Liver (tissue), 9 donors: Measurements from ENCODE around the gene PACSIN2. TPM values are rescaled to one million over a fixed set of nuclear protein-coding genes. Genes with fewer than 3 reads are reported as not detected.

Experiments
- DNase-seq: peaks from one replicate; pipeline ENCODE4 v3.0.0-alpha.2; 2017; ENCODE audit warnings: low spot score
- H3K27ac ChIP-seq, 2 donors: one replicate each; pipeline ENCODE4 v1.7.0; 2013; ENCODE audit warnings: inconsistent platforms in 2 of 2, low read length in 2 of 2, control low read depth in 1 of 2, low read depth in 1 of 2, mild to moderate bottlenecking in 1 of 2
- H3K27me3 ChIP-seq, 4 donors: one replicate each; pipeline versions ENCODE4 v1.6.1 to v1.7.0; 2013; ENCODE audit warnings: low read length in 3 of 4, inconsistent platforms in 1 of 4, mild to moderate bottlenecking in 1 of 4, moderate library complexity in 1 of 4; ENCODE audit not compliant: control insufficient read depth in 4 of 4, insufficient read depth in 4 of 4
- H3K36me3 ChIP-seq, 4 donors: one replicate each; pipeline versions ENCODE4 v1.6.1 to v1.7.0; 2013; ENCODE audit warnings: low read length in 3 of 4, mild to moderate bottlenecking in 3 of 4, low read depth in 1 of 4, moderate library complexity in 1 of 4; ENCODE audit not compliant: control insufficient read depth in 4 of 4, insufficient read depth in 3 of 4
- H3K4me1 ChIP-seq, 4 donors: one replicate each; pipeline versions ENCODE4 v1.6.1 to v1.7.0; 2013; ENCODE audit warnings: low read length in 3 of 4, mild to moderate bottlenecking in 3 of 4, moderate library complexity in 1 of 4; ENCODE audit not compliant: control insufficient read depth in 4 of 4, insufficient read depth in 4 of 4
- H3K4me3 ChIP-seq, 3 donors: one replicate each; pipeline versions ENCODE4 v1.6.1 to v1.7.0; 2013; ENCODE audit warnings: low read length in 3 of 3, control low read depth in 1 of 3, low read depth in 1 of 3, mild to moderate bottlenecking in 1 of 3
- H3K9ac ChIP-seq, 2 donors: one replicate each; pipeline ENCODE4 v1.7.0; 2013; ENCODE audit warnings: low read length in 2 of 2, mild to moderate bottlenecking in 2 of 2, moderate library complexity in 2 of 2, control low read depth in 1 of 2, low read depth in 1 of 2
- H3K9me3 ChIP-seq, 4 donors: one replicate each; pipeline versions ENCODE4 v1.6.1 to v1.7.0; 2013; ENCODE audit warnings: low read length in 3 of 4; ENCODE audit not compliant: control insufficient read depth in 4 of 4
- EGR1 ChIP-seq, 2 donors: IDR thresholded peaks; 2 replicates each; pipeline ENCODE4 v1.6.1; 2016 to 2018; ENCODE audit warnings: antibody characterized with exemption in 2 of 2, low read depth in 2 of 2
- FOXA1 ChIP-seq: IDR thresholded peaks from 2 replicates; pipeline ENCODE4 v1.6.1; 2016; ENCODE audit warnings: antibody characterized with exemption
- FOXA2 ChIP-seq: IDR thresholded peaks from 2 replicates; pipeline ENCODE4 v1.6.1; 2016; ENCODE audit warnings: antibody characterized with exemption
- GABPA ChIP-seq, 2 donors: IDR thresholded peaks in 1 of 2; conservative IDR thresholded peaks in 1 of 2; 2 replicates each; pipeline ENCODE4 v1.6.1; 2016; ENCODE audit warnings: antibody characterized with exemption in 2 of 2, mild to moderate bottlenecking in 1 of 2, moderate library complexity in 1 of 2
- HNF4A ChIP-seq, 2 donors: conservative IDR thresholded peaks; 2 replicates each; pipeline ENCODE4 v1.6.1; 2016; ENCODE audit warnings: antibody characterized with exemption in 2 of 2, mild to moderate bottlenecking in 2 of 2
- HNF4G ChIP-seq: IDR thresholded peaks from 2 replicates; pipeline ENCODE4 v1.6.1; 2016; ENCODE audit warnings: antibody characterized with exemption
- JUND ChIP-seq, 2 donors: IDR thresholded peaks; 2 replicates each; pipeline ENCODE4 v1.6.1; 2016; ENCODE audit warnings: antibody characterized with exemption in 2 of 2
- NR2F2 ChIP-seq: IDR thresholded peaks from 2 replicates; pipeline ENCODE4 v1.6.1; 2016; ENCODE audit warnings: antibody characterized with exemption
- RAD21 ChIP-seq, 2 donors: IDR thresholded peaks; 2 replicates each; pipeline ENCODE4 v1.6.1; 2016; ENCODE audit warnings: antibody characterized with exemption in 2 of 2, mild to moderate bottlenecking in 2 of 2
- RXRA ChIP-seq, 2 donors: IDR thresholded peaks; 2 replicates each; pipeline ENCODE4 v1.6.1; 2017 to 2018; ENCODE audit warnings: antibody characterized with exemption in 2 of 2, mild to moderate bottlenecking in 1 of 2
- SP1 ChIP-seq: IDR thresholded peaks from 2 replicates; pipeline ENCODE4 v1.6.1; 2018; ENCODE audit warnings: antibody characterized with exemption, mild to moderate bottlenecking
- TAF1 ChIP-seq: conservative IDR thresholded peaks from 2 replicates; pipeline ENCODE4 v1.6.1; 2016; ENCODE audit warnings: antibody characterized with exemption, mild to moderate bottlenecking
- YY1 ChIP-seq: IDR thresholded peaks from 2 replicates; pipeline ENCODE4 v1.6.1; 2016; ENCODE audit warnings: antibody characterized with exemption, mild to moderate bottlenecking
- WGBS: extraction: QIAGEN DNeasy Blood & Tissue Kit; methylation state at CpG from one replicate; pipeline ENCODE4 v1.1.7; 2013; 5-methylcytosine and 5-hydroxymethylcytosine counted together
- polyA plus RNA-seq, 2 donors: library from polyadenylated mRNA; stranded (reverse) in 1 of 2; unstranded in 1 of 2; fragments of 200-250 nt in 1 of 2; fragments of >200 nt in 1 of 2; fragmentation: Nextera tagmentation in 1 of 2; extraction: Ambion mirVana in 1 of 2; gene quantifications; one replicate each; pipeline versions ENCODE4 v1.2.1 to v1.2.3, GENCODE V29; 2013 to 2015
- total RNA-seq, 2 donors: library from RNA; depleted of rRNA; stranded (reverse); fragments of >200 nt; gene quantifications; one replicate each; pipeline ENCODE4 v1.2.3, GENCODE V29; 2014
- TF ChIP-seq, protein P1 (sequence below): IDR thresholded peaks from 2 replicates; pipeline ENCODE4 v1.6.1; 2016; ENCODE audit warnings: antibody characterized with exemption
- TF ChIP-seq, protein P2 (sequence below): IDR thresholded peaks from 2 replicates; pipeline ENCODE4 v1.6.1; 2016; ENCODE audit warnings: antibody characterized with exemption
- TF ChIP-seq, protein P3 (sequence below): IDR thresholded peaks from 2 replicates; pipeline ENCODE4 v1.6.1; 2016; ENCODE audit warnings: antibody characterized with exemption
- TF ChIP-seq, protein P4 (sequence below): fragments of 150-350 bp; IDR thresholded peaks from 2 replicates; pipeline ENCODE4 v1.5.1; 2017; ENCODE audit warnings: improper control_type of control experiment, low read depth, low read length; ENCODE audit not compliant: missing input control
- TF ChIP-seq, protein P5 (sequence below): IDR thresholded peaks from 2 replicates; pipeline ENCODE4 v1.6.1; 2016; ENCODE audit warnings: antibody characterized with exemption, mild to moderate bottlenecking
- donor health status: healthy.
- donor health status: healthy.
- donor health status: healthy.
- donor health status: healthy.
- donor health status: healthy.

PACSIN2 gene
- total and polyA plus RNA-seq, 4 donors: 9.1 to 31.4 (median 17.0) TPM

DNA sequence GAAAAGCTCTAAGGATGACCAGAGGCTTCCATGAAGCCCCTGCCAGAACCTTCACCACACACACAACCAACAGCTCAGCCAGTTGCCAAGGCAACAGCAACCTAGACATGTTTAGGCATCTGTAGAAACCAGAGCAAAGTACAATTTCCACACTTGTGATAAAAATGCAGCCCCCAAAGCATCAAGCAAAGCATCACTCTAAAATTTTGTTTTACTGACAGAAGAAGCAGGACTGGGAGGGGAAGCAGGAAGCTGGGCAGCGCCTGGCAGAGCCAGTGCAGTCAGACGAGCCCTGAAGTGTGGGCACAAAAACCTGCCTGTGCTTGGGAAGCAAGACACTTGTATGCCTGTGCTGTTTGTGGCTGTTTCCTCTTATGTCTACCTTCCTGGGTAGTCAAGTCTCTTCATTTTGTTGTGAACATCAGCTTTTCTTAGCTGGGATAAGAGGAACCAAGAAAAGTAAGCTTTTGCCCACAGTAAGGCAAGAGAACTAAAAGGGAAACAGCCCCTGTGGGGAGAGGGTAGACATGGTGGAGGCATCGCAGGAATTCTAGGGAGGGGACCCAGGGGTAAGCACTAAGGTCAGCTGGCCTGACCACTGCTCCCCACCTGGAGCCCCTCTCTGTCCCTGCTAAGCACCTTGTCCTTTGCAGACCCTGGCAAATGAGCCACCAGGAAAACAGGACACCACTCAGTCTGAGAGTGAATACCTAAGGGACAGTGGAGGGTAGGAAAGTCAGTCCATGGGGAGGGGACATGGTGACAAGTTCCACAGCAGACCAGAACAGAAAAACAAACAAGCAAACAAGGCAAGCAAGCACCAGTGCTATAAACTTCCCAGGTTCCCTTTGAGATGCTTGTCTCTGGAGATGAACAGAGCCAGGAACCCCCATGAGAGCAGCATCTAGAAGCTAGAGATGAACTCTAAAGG is 13.4 kb downstream of the PACSIN2 start:
- H3K9me3 ChIP-seq: no peaks in the 10 kb centered on the region
- H3K4me1 ChIP-seq: peaks cover 17 to 38% (median 28%) of the 10 kb centered on the region in 4 donors
- TF ChIP-seq, protein P1, sequence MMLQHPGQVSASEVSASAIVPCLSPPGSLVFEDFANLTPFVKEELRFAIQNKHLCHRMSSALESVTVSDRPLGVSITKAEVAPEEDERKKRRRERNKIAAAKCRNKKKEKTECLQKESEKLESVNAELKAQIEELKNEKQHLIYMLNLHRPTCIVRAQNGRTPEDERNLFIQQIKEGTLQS: no peak
- DNase-seq: no peak
- no peaks in the 10 kb centered on the region for H3K27me3 ChIP-seq
- peak overlapping the region in 1 of 2 donors; percentile 19 for H3K27ac ChIP-seq
- H3K4me3 ChIP-seq: no peak overlapping the region
- no peaks in the 10 kb centered on the region for H3K36me3 ChIP-seq
- no peak overlapping the region for H3K9ac ChIP-seq
- WGBS: 63% methylated on average over 3 of the region's 3 CpGs

DNA sequence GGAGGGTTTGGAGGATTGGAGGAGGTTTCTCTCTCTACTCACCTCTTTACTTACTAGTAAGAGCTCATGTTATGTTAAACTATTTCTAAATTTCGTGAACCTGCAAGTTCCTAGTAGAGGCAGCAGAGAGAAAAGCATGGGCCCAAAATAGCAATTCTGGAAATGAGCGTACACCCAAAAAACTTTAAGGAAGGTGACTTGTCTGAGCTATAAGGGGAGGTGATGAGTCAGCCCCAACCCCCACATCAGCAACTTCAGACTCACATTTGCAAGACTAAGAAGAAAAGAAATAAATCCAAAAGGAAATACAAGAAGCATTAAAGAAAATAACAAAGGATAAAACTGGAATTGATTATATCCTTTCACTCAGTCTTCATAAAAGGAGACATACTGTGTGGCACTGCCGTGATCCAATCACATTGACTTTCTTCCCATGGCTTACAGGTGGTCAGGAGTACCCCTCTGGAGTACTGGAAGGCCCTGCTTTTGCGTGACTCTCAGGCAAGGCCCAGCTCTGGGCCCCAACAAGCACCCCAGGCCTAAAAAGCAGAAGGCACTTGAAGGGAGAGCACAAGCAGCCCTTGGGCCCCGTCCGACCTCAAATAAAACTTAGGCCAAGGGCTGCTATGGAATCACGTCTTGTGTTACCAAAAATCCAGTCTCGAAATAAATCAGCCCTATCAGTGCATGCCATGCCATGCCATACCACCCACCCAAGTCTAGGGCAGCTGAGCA is 14.3 kb downstream of the PACSIN2 start:
- no peak for DNase-seq
- H3K4me3 ChIP-seq: no peak overlapping the region
- H3K9ac ChIP-seq: no peak overlapping the region
- H3K36me3 ChIP-seq: no peaks in the 10 kb centered on the region
- WGBS: 88% methylated on average over 8 of the region's 8 CpGs
- H3K9me3 ChIP-seq: no peaks in the 10 kb centered on the region
- H3K4me1 ChIP-seq: peaks cover 25 to 45% (median 31%) of the 10 kb centered on the region in 4 donors
- TF ChIP-seq HNF4A (conservative IDR thresholded peaks at IDR 0.05) (no peak), FOXA2 (no peak), NR2F2 (no peak)
- no peaks in the 10 kb centered on the region for H3K27me3 ChIP-seq
- H3K27ac ChIP-seq: peak overlapping the region in 1 of 2 donors; percentile 4

DNA sequence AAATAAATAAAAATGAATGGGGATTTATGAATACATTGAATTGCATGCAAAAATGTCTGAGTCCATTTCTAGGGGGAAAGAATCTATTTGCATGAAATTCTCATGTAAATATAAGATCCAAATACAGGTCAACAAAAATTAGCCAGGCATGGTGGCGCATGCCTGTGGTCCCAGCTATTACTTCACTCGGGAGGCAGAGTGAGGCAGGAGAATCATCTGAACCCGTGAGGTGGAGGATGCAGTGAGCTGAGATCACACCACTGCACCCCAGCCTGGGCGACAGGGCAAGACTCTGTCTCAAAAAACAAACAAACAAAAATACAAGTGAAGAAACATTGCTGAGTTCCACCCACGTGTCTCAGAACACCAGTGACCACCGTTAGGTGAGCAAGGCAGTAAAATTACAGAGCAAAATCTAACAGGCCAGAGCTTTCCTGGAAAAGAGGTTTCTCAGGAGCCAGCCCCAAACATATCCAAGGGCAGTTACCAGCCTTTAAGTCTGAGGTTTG is 17.3 kb downstream of the PACSIN2 start:
- H3K27me3 ChIP-seq: no peaks in the 10 kb centered on the region
- no peak overlapping the region for H3K4me3 ChIP-seq
- peaks cover 31 to 50% (median 39%) of the 10 kb centered on the region in 4 donors for H3K4me1 ChIP-seq
- no peak overlapping the region for H3K9ac ChIP-seq
- WGBS: 73% methylated on average over 6 of the region's 6 CpGs
- no peaks in the 10 kb centered on the region for H3K9me3 ChIP-seq
- no peaks in the 10 kb centered on the region for H3K36me3 ChIP-seq
- no peak for DNase-seq
- H3K27ac ChIP-seq: peak overlapping the region; percentile 23 to 31
- TF ChIP-seq RXRA (IDR thresholded peaks at IDR 0.05) (no peak), YY1 (no peak), SP1 (no peak), EGR1 (IDR thresholded peaks at IDR 0.05; ENCODE audit: low read depth in 2 of 2) (no peak), JUND (IDR thresholded peaks at IDR 0.05) (no peak), GABPA (IDR thresholded peaks at IDR 0.05 in 1 of 2, conservative IDR thresholded peaks at IDR 0.05 in 1 of 2) (no peak), TAF1 (no peak), FOXA1 (no peak), HNF4G (no peak), FOXA2 (no peak), RAD21 (IDR thresholded peaks at IDR 0.05) (no peak), NR2F2 (no peak)
- TF ChIP-seq, protein P2, sequence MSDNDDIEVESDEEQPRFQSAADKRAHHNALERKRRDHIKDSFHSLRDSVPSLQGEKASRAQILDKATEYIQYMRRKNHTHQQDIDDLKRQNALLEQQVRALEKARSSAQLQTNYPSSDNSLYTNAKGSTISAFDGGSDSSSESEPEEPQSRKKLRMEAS: no peak
- TF ChIP-seq, protein P3, sequence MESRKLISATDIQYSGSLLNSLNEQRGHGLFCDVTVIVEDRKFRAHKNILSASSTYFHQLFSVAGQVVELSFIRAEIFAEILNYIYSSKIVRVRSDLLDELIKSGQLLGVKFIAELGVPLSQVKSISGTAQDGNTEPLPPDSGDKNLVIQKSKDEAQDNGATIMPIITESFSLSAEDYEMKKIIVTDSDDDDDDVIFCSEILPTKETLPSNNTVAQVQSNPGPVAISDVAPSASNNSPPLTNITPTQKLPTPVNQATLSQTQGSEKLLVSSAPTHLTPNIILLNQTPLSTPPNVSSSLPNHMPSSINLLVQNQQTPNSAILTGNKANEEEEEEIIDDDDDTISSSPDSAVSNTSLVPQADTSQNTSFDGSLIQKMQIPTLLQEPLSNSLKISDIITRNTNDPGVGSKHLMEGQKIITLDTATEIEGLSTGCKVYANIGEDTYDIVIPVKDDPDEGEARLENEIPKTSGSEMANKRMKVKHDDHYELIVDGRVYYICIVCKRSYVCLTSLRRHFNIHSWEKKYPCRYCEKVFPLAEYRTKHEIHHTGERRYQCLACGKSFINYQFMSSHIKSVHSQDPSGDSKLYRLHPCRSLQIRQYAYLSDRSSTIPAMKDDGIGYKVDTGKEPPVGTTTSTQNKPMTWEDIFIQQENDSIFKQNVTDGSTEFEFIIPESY: no peak
- TF ChIP-seq, protein P4, sequence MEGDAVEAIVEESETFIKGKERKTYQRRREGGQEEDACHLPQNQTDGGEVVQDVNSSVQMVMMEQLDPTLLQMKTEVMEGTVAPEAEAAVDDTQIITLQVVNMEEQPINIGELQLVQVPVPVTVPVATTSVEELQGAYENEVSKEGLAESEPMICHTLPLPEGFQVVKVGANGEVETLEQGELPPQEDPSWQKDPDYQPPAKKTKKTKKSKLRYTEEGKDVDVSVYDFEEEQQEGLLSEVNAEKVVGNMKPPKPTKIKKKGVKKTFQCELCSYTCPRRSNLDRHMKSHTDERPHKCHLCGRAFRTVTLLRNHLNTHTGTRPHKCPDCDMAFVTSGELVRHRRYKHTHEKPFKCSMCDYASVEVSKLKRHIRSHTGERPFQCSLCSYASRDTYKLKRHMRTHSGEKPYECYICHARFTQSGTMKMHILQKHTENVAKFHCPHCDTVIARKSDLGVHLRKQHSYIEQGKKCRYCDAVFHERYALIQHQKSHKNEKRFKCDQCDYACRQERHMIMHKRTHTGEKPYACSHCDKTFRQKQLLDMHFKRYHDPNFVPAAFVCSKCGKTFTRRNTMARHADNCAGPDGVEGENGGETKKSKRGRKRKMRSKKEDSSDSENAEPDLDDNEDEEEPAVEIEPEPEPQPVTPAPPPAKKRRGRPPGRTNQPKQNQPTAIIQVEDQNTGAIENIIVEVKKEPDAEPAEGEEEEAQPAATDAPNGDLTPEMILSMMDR: no peak
- TF ChIP-seq, protein P5, sequence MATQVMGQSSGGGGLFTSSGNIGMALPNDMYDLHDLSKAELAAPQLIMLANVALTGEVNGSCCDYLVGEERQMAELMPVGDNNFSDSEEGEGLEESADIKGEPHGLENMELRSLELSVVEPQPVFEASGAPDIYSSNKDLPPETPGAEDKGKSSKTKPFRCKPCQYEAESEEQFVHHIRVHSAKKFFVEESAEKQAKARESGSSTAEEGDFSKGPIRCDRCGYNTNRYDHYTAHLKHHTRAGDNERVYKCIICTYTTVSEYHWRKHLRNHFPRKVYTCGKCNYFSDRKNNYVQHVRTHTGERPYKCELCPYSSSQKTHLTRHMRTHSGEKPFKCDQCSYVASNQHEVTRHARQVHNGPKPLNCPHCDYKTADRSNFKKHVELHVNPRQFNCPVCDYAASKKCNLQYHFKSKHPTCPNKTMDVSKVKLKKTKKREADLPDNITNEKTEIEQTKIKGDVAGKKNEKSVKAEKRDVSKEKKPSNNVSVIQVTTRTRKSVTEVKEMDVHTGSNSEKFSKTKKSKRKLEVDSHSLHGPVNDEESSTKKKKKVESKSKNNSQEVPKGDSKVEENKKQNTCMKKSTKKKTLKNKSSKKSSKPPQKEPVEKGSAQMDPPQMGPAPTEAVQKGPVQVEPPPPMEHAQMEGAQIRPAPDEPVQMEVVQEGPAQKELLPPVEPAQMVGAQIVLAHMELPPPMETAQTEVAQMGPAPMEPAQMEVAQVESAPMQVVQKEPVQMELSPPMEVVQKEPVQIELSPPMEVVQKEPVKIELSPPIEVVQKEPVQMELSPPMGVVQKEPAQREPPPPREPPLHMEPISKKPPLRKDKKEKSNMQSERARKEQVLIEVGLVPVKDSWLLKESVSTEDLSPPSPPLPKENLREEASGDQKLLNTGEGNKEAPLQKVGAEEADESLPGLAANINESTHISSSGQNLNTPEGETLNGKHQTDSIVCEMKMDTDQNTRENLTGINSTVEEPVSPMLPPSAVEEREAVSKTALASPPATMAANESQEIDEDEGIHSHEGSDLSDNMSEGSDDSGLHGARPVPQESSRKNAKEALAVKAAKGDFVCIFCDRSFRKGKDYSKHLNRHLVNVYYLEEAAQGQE: no peak
- TF ChIP-seq, protein P1: no peak
